Activated T-helper 1 cell treated with anti-CD3 and anti-CD28 coated beads, Interleukin-12 subunit alpha, Interleukin-12 subunit beta, Interleukin-2, Interleukin-4 antibody, amounts not matched to agents 30 ng/mL and 10 ng/mL and 1 ng/mL, durations not matched to agents 14 hours and 24 hours and 36 hours (primary cell): Measurements from ENCODE around the gene BCAS3. TPM values are rescaled to one million over a fixed set of nuclear protein-coding genes. Genes with fewer than 3 reads are reported as not detected.
A peak's percentile ranks its signal among the peaks of the same experiment; 100 is the strongest.
"Not testable (repeated sequence)": the region's sequence is repeated elsewhere in the genome, so short reads cannot be mapped to it uniquely, and the experiment has no call there.

ENCODE experiments used
- DNase-seq: peaks from one replicate; pipeline ENCODE4 v3.0.0; 2021; ENCODE audit warnings: low spot score
- H3K27ac Mint-ChIP-seq: one replicate; pipeline ENCODE4 v1.8.0; 2021; ENCODE audit warnings: mild to moderate bottlenecking, mixed read lengths
- H3K27me3 Mint-ChIP-seq: one replicate; pipeline ENCODE4 v1.8.0; 2022; ENCODE audit warnings: mild to moderate bottlenecking, moderate library complexity, mixed read lengths; ENCODE audit not compliant: insufficient read depth
- H3K36me3 Mint-ChIP-seq: one replicate; pipeline ENCODE4 v1.8.0; 2021; ENCODE audit warnings: low read depth, mixed read lengths
- H3K4me1 Mint-ChIP-seq: one replicate; pipeline ENCODE4 v1.8.0; 2021; ENCODE audit warnings: low read depth, mixed read lengths
- H3K4me3 Mint-ChIP-seq: one replicate; pipeline ENCODE4 v1.8.0; 2021; ENCODE audit warnings: mild to moderate bottlenecking, moderate library complexity, mixed read lengths
- H3K9me3 Mint-ChIP-seq: one replicate; pipeline ENCODE4 v1.8.0; 2021; ENCODE audit warnings: mixed read lengths
- intact Hi-C: fragments of 100-400 bp; cut with micrococcal nuclease; formaldehyde crosslinking; loops from one replicate; pipeline ENCODE4 v1.15.1; 2024
- total RNA-seq: library from RNA; stranded (reverse); gene quantifications from 2 replicates; pipeline ENCODE4 v1.2.3, GENCODE V29; 2022

BCAS3 gene
- total RNA-seq, 1 donor from 2014 or later: 8.3 TPM

DNA sequence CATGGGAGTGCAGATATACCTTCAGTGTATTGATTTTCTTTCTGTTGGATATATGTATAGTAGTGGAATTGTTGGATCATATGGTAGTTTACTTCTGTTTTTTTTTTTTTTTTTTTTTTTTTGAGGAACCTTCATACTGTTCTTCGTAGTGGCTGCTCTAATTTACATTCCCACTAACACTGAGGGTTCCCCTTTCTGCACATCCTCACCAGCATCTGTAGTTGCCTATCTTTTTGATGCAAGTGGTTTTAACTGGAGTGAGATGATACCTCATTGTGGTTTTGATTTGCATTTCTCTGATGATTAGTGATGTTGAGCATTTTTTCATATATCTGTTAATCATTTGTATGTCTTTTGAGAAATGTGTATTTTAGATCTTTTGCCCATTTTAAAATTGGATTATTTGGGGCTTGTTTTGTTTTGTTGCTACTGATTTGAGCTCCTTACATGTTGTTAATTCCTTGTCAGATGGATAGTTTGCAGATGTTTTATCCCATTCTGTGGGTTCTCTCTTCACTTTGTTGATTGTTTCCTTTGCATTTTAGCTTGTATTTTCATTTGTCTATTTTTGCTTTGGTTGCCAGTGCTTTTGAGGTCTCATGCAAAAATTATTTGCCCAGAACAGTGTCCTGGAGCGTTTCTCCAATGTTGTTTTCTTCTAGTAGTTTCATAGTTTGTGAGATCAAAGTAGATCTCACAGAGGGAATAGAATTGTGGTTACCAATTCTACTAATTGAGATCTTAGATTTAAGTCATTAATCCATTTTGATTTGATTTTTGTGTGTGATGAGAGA is 25.0 kb upstream of the BCAS3 start:
- Mint-ChIP-seq H3K36me3 (peaks cover 28% of the 10 kb centered on the region), H3K27ac (no peak overlapping the region), H3K9me3 (no peaks in the 10 kb centered on the region), H3K27me3 (no peaks in the 10 kb centered on the region), H3K4me3 (no peak overlapping the region), H3K4me1 (peaks cover 18% of the 10 kb centered on the region)
- intact Hi-C loops: no loop called here
- DNase-seq: no peak

DNA sequence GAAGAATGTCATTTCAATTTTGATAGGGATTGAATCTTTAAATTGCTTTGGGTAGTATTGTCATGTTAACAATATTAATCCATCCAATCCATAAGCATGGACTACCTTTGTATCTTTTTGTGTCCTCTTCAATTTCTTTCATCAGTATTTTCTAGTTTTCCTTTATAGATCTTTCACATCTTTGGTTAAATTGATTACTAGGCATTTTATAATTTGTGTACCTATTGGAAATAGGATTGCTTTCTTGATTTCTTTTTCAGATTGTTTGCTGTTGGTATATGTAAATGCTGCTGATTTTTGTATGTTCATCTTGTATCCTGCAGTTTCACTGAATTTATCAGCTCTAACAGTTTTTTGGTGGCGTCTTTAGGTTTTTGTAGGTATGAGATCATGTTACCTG is 24.1 kb upstream of the BCAS3 start:
- no peaks in the 10 kb centered on the region for H3K27me3 Mint-ChIP-seq
- peaks cover 18% of the 10 kb centered on the region for H3K4me1 Mint-ChIP-seq
- DNase-seq: no peak
- intact Hi-C loops: no loop called here
- no peaks in the 10 kb centered on the region for H3K9me3 Mint-ChIP-seq
- peaks cover 23% of the 10 kb centered on the region for H3K36me3 Mint-ChIP-seq
- no peak overlapping the region for H3K27ac Mint-ChIP-seq
- no peak overlapping the region for H3K4me3 Mint-ChIP-seq

DNA sequence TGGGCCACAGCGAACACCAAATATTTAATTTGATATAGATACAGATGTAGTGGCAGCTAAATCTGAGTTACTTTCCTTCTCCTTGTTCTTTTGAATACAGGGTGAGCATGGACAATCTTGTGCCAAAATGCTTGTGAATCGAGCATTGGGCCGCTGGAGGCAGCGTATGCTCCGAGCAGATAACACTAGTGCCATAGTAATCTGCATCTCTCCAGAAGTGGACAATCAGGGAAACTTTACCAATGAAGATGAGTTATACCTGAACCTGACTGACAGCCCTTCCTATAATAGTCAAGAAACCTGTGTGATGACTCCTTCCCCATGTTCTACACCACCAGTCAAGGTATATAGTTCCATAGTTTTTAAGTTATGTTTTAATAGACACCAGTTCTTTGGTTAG is 21.2 kb upstream of the BCAS3 start:
- H3K4me1 Mint-ChIP-seq: peaks cover 22% of the 10 kb centered on the region
- H3K9me3 Mint-ChIP-seq: no peaks in the 10 kb centered on the region
- no peak overlapping the region for H3K27ac Mint-ChIP-seq
- intact Hi-C loops: no loop called here
- no peaks in the 10 kb centered on the region for H3K27me3 Mint-ChIP-seq
- no peak for DNase-seq
- H3K4me3 Mint-ChIP-seq: no peak overlapping the region
- peaks cover 9% of the 10 kb centered on the region for H3K36me3 Mint-ChIP-seq

DNA sequence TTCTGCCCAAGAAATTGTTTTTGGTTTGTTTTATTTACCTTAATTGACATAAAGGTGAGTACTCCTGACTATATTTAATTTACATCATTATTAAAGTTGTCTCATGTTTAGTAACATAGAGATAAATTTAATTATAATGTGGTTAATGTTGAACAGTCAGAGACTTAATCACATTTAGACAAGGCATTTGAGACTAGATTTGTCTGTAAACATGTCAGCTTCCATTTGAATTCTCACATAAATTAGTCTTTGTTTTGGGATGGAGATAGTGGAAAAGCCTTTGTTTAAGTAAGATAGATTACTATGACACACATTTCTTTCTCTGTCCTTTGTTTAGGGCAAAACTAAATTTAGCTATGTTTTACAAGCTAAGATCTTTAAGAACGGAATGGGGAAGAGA is 18.5 kb upstream of the BCAS3 start:
- H3K36me3 Mint-ChIP-seq: peaks cover 11% of the 10 kb centered on the region
- H3K27ac Mint-ChIP-seq: no peak overlapping the region
- H3K4me1 Mint-ChIP-seq: peaks cover 9% of the 10 kb centered on the region
- H3K4me3 Mint-ChIP-seq: no peak overlapping the region
- H3K27me3 Mint-ChIP-seq: no peaks in the 10 kb centered on the region
- DNase-seq: no peak
- intact Hi-C loops: no loop called here
- H3K9me3 Mint-ChIP-seq: no peaks in the 10 kb centered on the region

DNA sequence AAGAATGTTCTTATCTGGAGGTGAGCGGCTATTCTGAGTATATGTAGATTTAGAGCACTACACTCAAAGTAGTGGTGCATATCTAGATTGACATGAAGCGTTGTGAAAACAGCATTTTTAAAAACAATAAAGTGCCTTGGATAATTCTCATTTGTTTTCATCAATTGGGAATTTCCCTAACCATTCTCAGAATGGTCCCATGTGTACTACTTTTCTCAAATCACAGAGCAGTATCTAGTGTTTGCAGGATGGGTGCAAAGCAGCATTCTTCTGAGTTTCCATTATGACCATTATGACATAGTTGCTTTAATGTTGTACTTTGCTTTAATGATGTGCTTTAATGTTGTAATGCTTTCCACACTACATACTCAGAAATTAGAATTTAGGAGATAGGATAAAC is 16.2 kb upstream of the BCAS3 start:
- H3K9me3 Mint-ChIP-seq: no peaks in the 10 kb centered on the region
- intact Hi-C loops: no loop called here
- H3K4me1 Mint-ChIP-seq: peaks cover 9% of the 10 kb centered on the region
- H3K36me3 Mint-ChIP-seq: peaks cover 11% of the 10 kb centered on the region
- no peaks in the 10 kb centered on the region for H3K27me3 Mint-ChIP-seq
- no peak for DNase-seq
- H3K27ac Mint-ChIP-seq: no peak overlapping the region
- H3K4me3 Mint-ChIP-seq: no peak overlapping the region

DNA sequence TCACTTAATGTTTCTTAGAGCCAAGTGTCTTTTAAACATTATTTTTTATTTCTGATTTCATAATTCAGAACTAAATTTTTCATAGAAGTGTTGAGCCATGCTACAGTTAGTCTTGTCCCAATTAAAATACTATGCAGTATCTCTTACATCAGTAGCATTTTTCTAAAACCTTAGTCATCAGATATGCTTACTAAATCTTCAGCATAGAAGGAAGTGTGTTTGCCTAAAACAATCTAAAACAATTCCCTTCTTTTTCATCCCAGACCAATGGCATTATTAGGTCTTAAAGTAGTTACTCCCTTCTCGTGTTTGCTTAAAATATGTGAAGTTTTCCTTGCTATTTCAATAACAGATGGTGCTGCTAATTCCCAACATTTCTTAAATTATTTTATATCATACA is 13.6 kb upstream of the BCAS3 start:
- H3K4me1 Mint-ChIP-seq: peaks cover 5% of the 10 kb centered on the region
- H3K9me3 Mint-ChIP-seq: no peaks in the 10 kb centered on the region
- H3K4me3 Mint-ChIP-seq: no peak overlapping the region

DNA sequence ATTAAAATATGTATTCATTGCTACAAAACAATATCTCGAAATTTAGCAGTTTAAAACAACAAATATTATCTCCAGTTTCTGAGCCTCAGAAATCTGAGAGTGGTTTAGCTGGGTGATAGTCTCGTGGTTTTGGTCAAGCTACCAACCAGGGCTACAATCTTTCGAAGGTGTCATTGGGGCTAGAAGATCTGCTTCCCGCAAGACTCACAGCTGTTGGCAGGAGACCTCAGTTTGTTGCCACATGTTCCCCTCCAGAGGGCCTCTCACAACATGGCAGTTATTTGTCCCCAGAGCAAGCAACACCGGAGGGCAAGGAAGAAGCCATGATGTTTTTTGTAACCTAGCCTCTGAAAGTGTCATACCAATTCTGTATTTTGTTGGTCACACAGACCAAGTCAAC is 12.0 kb upstream of the BCAS3 start:
- Mint-ChIP-seq H3K4me3 (no peak overlapping the region), H3K9me3 (no peaks in the 10 kb centered on the region), H3K4me1 (peaks cover 5% of the 10 kb centered on the region), H3K27me3 (no peaks in the 10 kb centered on the region), H3K27ac (no peak overlapping the region), H3K36me3 (peaks cover 7% of the 10 kb centered on the region)
- no peak for DNase-seq
- intact Hi-C loops: no loop called here

More for the DNA sequence above, 13.6 kb upstream of the BCAS3 start:
- Mint-ChIP-seq H3K36me3 (peaks cover 7% of the 10 kb centered on the region), H3K27ac (no peak overlapping the region), H3K27me3 (no peaks in the 10 kb centered on the region)
- no peak for DNase-seq
- intact Hi-C loops: no loop called here

DNA sequence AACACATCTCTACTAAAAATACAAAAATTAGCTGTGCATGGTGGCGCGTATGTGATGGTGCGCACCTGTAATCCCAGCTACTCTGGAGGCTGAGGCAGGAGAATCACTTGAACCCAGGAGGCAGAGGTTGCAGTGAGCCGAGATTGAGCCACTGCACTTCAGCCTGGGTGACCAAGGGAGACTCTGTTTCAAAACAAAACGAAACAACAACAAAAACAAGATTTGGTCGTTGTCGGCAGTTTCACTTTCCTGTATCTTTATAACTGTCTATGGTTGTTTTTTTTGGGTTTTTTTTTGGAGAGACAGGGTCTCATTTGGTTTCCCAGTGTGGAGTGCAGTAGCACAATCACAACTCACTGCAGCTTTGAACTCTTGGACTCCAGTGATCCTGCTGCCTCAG is 8.9 kb upstream of the BCAS3 start:
- H3K4me3 Mint-ChIP-seq, H3K36me3 Mint-ChIP-seq, H3K4me1 Mint-ChIP-seq, H3K27ac Mint-ChIP-seq, DNase-seq, H3K9me3 Mint-ChIP-seq, intact Hi-C loops, H3K27me3 Mint-ChIP-seq: not testable (repeated sequence)

DNA sequence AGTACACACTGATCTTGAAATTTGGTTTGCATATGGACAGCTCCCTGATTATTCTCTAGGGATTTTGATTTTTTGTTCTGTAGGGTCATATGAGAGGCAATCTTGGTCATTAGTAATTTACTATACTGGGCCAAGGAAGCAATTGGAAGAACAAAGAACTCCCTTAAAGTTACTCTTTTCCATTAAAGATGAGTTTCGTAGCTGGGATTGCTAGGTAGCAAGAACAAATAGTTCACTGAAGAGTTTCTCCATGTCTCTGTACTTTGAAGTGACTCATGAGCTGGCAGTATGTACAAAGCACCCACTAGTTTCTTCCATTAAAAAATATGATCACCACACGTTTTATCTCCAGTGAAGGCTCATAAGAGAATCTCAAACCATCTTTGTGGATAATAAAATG is 6.2 kb upstream of the BCAS3 start:
- intact Hi-C loops: loop anchor here (10.0 kb wide), 1 partner anchor 1393 kb away; the partner anchor contains the start of gene MED13
- no peak overlapping the region for H3K27ac Mint-ChIP-seq
- no peaks in the 10 kb centered on the region for H3K4me1 Mint-ChIP-seq
- no peak overlapping the region for H3K4me3 Mint-ChIP-seq
- no peak for DNase-seq
- H3K9me3 Mint-ChIP-seq: no peaks in the 10 kb centered on the region
- no peaks in the 10 kb centered on the region for H3K36me3 Mint-ChIP-seq
- no peaks in the 10 kb centered on the region for H3K27me3 Mint-ChIP-seq

DNA sequence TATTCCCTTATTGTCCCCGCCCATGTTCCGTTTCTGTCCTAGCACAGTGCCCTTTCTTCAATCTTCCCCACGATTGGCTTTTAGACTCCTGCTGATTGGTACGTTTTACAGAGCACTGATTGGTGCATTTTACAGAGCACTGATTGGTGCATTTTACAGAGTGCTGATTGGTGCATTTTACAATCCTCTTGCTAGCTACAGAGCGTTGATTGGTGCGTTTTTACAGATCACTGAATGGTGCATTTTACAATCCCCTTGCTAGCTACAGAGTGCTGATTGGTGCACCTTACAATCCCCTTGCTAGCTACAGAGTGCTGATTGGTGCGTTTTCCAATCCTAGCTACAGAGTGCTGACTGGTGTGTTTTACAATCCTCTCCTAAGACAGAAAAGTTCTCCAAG is 3.0 kb upstream of the BCAS3 start:
- Mint-ChIP-seq H3K4me1 (peaks cover 19% of the 10 kb centered on the region), H3K4me3 (peak overlapping the region; percentile 39)
- H3K9me3 Mint-ChIP-seq, DNase-seq, H3K36me3 Mint-ChIP-seq, H3K27me3 Mint-ChIP-seq, H3K27ac Mint-ChIP-seq: not testable (repeated sequence)
- intact Hi-C loops: loop anchor here (5.0 to 10.0 kb wide), 3 partner anchors 548 to 1748 kb away; partner anchors contain the start of genes MED13 and METTL2A

DNA sequence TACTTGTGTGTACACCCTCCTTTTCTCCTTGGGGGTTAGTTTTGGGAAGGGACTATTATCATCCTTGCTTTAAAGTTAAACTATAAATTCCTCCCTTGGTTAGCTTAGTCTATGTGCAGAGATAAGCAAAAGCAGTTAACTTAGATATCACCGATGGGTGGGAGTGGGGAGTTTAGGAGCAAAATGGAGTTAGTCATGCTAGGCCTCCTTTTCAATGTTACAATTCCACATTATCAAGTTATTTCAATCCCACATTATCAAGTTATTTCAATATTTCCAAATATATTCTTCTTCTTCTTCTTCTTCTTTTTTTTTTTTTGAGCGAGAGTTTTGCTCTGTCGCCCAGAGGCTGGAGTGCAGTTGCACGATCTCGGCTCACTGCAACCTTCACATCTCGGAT is 1.7 kb upstream of the BCAS3 start:
- H3K4me1 Mint-ChIP-seq: peaks cover 19% of the 10 kb centered on the region

DNA sequence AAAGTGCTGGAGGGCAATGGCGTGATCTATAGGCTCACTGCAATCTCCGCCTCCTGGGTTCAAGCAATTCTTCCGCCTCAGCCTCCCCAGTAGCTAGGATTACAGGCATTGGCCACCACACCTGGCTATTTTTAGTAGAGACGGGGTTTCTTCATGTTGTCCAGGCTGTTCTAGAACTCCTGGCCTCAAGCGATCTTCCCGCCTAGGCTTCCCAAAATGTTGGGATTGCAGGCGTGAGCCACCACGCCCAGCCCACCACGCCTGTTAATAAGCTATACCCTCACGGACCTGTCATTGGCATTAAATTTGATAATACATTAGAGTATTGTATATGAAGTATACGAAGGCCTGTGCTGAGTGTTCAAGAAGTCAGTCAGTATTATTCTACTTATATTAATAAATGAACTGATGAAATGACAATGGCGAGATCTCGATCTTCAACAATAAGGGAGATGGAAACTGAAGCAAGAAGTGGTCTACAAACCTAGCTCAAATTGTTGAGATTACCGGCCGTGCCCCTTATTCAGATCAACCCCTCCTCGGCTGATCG is 818 bp upstream of the BCAS3 start:
- Mint-ChIP-seq H3K27ac (peak overlapping the region; percentile 62), H3K4me1 (peaks cover 19% of the 10 kb centered on the region), H3K27me3 (no peaks in the 10 kb centered on the region), H3K4me3 (peak overlapping the region; percentile 89), H3K36me3 (no peaks in the 10 kb centered on the region), H3K9me3 (no peaks in the 10 kb centered on the region)
- no peak for DNase-seq
- intact Hi-C loops: loop anchor here (1.0 to 10.0 kb wide), 8 partner anchors 35 to 1745 kb away; partner anchors contain the start of genes APPBP2, MED13, METTL2A and USP32

More for the DNA sequence above, 1.7 kb upstream of the BCAS3 start:
- peak overlapping the region; percentile 25 for H3K4me3 Mint-ChIP-seq
- no peaks in the 10 kb centered on the region for H3K27me3 Mint-ChIP-seq
- no peaks in the 10 kb centered on the region for H3K9me3 Mint-ChIP-seq
- DNase-seq: no peak
- no peaks in the 10 kb centered on the region for H3K36me3 Mint-ChIP-seq
- no peak overlapping the region for H3K27ac Mint-ChIP-seq
- intact Hi-C loops: loop anchor here (2.0 to 10.0 kb wide), 4 partner anchors 37 to 1746 kb away; partner anchors contain the start of genes MED13 and METTL2A

DNA sequence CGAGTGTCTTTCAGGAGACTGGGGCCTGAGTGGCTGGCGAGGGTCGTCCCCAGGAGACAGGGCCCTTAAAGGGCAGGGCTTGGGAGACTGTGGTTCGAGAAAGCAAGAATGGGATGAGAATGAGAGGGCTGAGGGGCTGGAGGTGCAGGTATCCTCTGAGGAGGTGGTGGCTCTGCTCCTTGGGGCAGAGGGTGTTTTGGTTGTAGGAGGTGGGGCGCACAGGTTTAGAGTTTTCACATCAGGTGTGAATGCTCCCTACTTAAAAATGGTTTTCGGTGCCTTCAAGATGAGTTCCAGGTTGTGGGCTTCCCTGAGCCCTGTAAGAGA is 430 bp downstream of the BCAS3 start:
- H3K4me3 Mint-ChIP-seq: peak overlapping the region; percentile 89
- DNase-seq: no peak
- intact Hi-C loops: loop anchor here (5.0 to 10.0 kb wide), 3 partner anchors 544 to 1744 kb away; partner anchors contain the start of genes MED13 and METTL2A
- no peaks in the 10 kb centered on the region for H3K9me3 Mint-ChIP-seq
- H3K36me3 Mint-ChIP-seq: no peaks in the 10 kb centered on the region
- no peaks in the 10 kb centered on the region for H3K27me3 Mint-ChIP-seq
- peak overlapping the region; percentile 62 for H3K27ac Mint-ChIP-seq
- H3K4me1 Mint-ChIP-seq: peaks cover 19% of the 10 kb centered on the region
